GM19455 (cell line): ENCODE measurements around the gene AZGP1.
A peak's percentile ranks its signal among the peaks of the same experiment; 100 is the strongest.
"Not testable (repeated sequence)": the region's sequence is repeated elsewhere in the genome, so short reads cannot be mapped to it uniquely, and the experiment has no call there.

ENCODE experiments used
- ATAC-seq: cut with Tn5 transposase; IDR thresholded peaks from one replicate; pipeline ENCODE4 v1.9.1; 2021; ENCODE audit not compliant: unreplicated experiment

Gene AZGP1

GRCh38 chr7:99975782-99976521, at the start of gene AZGP1:
AZGP1 (minus strand) TSS chr7:99976031; CDS start chr7:99976020, 11 bp downstream.
- ATAC-seq, result no peak

- ATAC-seq, result no peak
Observed at GRCh38 chr7:100024020-100024619, 48.3 kb upstream of the AZGP1 start.

GRCh38 chr7:100023526-100023925, 47.7 kb upstream of the AZGP1 start:
- no peak for ATAC-seq

- ATAC-seq, result no peak
Observed at GRCh38 chr7:100022621-100023020, 46.8 kb upstream of the AZGP1 start.

- ATAC-seq, result no peak
Observed at GRCh38 chr7:100021297-100021696, 45.5 kb upstream of the AZGP1 start.

GRCh38 chr7:100019908-100020307, 44.1 kb upstream of the AZGP1 start:
- no peak for ATAC-seq

GRCh38 chr7:100017875-100018274, 42.0 kb upstream of the AZGP1 start:
- ATAC-seq, result no peak

- ATAC-seq, result no peak
Observed at GRCh38 chr7:100017300-100017699, 41.5 kb upstream of the AZGP1 start.

- ATAC-seq, result no peak
Observed at GRCh38 chr7:100016215-100016901, 40.5 kb upstream of the AZGP1 start.

GRCh38 chr7:100015232-100016214, 39.7 kb upstream of the AZGP1 start, which contains the start of gene ZKSCAN1:
ZKSCAN1 (plus strand) TSS chr7:100015596; CDS start chr7:100023507, 7,911 bp downstream.
- peak; percentile 94 for ATAC-seq

GRCh38 chr7:100013328-100013676, 37.5 kb upstream of the AZGP1 start:
- ATAC-seq, result no peak

- ATAC-seq, result not testable (repeated sequence)
Observed at GRCh38 chr7:100012385-100013327, 36.8 kb upstream of the AZGP1 start.

GRCh38 chr7:100011516-100011915, 35.7 kb upstream of the AZGP1 start:
- no peak for ATAC-seq

- ATAC-seq, result no peak
Observed at GRCh38 chr7:100010901-100011300, 35.1 kb upstream of the AZGP1 start.

GRCh38 chr7:100009952-100010351, 34.1 kb upstream of the AZGP1 start:
- not testable (repeated sequence) for ATAC-seq

GRCh38 chr7:100008525-100008924, 32.7 kb upstream of the AZGP1 start:
- no peak for ATAC-seq

GRCh38 chr7:100007887-100008286, 32.1 kb upstream of the AZGP1 start:
- ATAC-seq, result no peak

- no peak for ATAC-seq
Observed at GRCh38 chr7:100003711-100004661, 28.2 kb upstream of the AZGP1 start.

- no peak for ATAC-seq
Observed at GRCh38 chr7:100000239-100000638, 24.4 kb upstream of the AZGP1 start.
